ENCODE results near the gene UVSSA. TPM values are rescaled to one million over a fixed set of nuclear protein-coding genes. Genes with fewer than 3 reads are reported as not detected.

Gene UVSSA
- total RNA-seq, 1 donor from 2014 or later = 22.1 TPM

GRCh38 chr4:1354983-1355275 lies 7.9 kb downstream of the UVSSA start:
- peaks cover 14% of the 10 kb centered on the region for H3K36me3 Mint-ChIP-seq (ENCODE audit: low read depth, unreplicated experiment)
- peaks cover 3% of the 10 kb centered on the region for H3K27me3 Mint-ChIP-seq (ENCODE audit: unreplicated experiment)
- H3K9me3 Mint-ChIP-seq (ENCODE audit: unreplicated experiment) = no peaks in the 10 kb centered on the region

GRCh38 chr4:1355378-1355777 lies 8.4 kb downstream of the UVSSA start:
- TF ChIP-seq CTCF (IDR thresholded peaks at IDR 0.05; ENCODE audit: unreplicated experiment) = no peak
- no peaks in the 10 kb centered on the region for H3K9me3 Mint-ChIP-seq (ENCODE audit: unreplicated experiment)
- peaks cover 14% of the 10 kb centered on the region for H3K36me3 Mint-ChIP-seq (ENCODE audit: low read depth, unreplicated experiment)
- no peak for DNase-seq (ENCODE audit: low spot score)
- no peak overlapping the region for H3K4me3 Mint-ChIP-seq (ENCODE audit: unreplicated experiment)
- peaks cover 3% of the 10 kb centered on the region for H3K27me3 Mint-ChIP-seq (ENCODE audit: unreplicated experiment)
- no peaks in the 10 kb centered on the region for H3K4me1 Mint-ChIP-seq (ENCODE audit: unreplicated experiment)
- no peak overlapping the region for H3K27ac Mint-ChIP-seq (ENCODE audit: unreplicated experiment)

More at GRCh38 chr4:1354983-1355275, 7.9 kb downstream of the UVSSA start:
- H3K27ac Mint-ChIP-seq (ENCODE audit: unreplicated experiment) = no peak overlapping the region
- no peak overlapping the region for H3K4me3 Mint-ChIP-seq (ENCODE audit: unreplicated experiment)
- H3K4me1 Mint-ChIP-seq (ENCODE audit: unreplicated experiment) = no peaks in the 10 kb centered on the region
- no peak for DNase-seq (ENCODE audit: low spot score)
- TF ChIP-seq CTCF (IDR thresholded peaks at IDR 0.05; ENCODE audit: unreplicated experiment) = no peak

- Mint-ChIP-seq H3K36me3 (ENCODE audit: low read depth, unreplicated experiment) (peaks cover 14% of the 10 kb centered on the region), H3K4me3 (ENCODE audit: unreplicated experiment) (no peak overlapping the region), H3K27me3 (ENCODE audit: unreplicated experiment) (peaks cover 3% of the 10 kb centered on the region), H3K9me3 (ENCODE audit: unreplicated experiment) (no peaks in the 10 kb centered on the region), H3K27ac (ENCODE audit: unreplicated experiment) (no peak overlapping the region), H3K4me1 (ENCODE audit: unreplicated experiment) (no peaks in the 10 kb centered on the region)
- DNase-seq (ENCODE audit: low spot score) = peak; percentile 69
- TF ChIP-seq CTCF (IDR thresholded peaks at IDR 0.05; ENCODE audit: unreplicated experiment) = peak; percentile 83
These were observed 9.4 kb downstream of the UVSSA start for GRCh38 chr4:1356181-1356998.

- H3K9me3 Mint-ChIP-seq (ENCODE audit: unreplicated experiment) = no peaks in the 10 kb centered on the region
- DNase-seq (ENCODE audit: low spot score) = no peak
- H3K27ac Mint-ChIP-seq (ENCODE audit: unreplicated experiment) = no peak overlapping the region
- peaks cover 4% of the 10 kb centered on the region for H3K27me3 Mint-ChIP-seq (ENCODE audit: unreplicated experiment)
- H3K4me1 Mint-ChIP-seq (ENCODE audit: unreplicated experiment) = no peaks in the 10 kb centered on the region
- H3K4me3 Mint-ChIP-seq (ENCODE audit: unreplicated experiment) = no peak overlapping the region
- TF ChIP-seq CTCF (IDR thresholded peaks at IDR 0.05; ENCODE audit: unreplicated experiment) = no peak
- peaks cover 14% of the 10 kb centered on the region for H3K36me3 Mint-ChIP-seq (ENCODE audit: low read depth, unreplicated experiment)
These were observed 10.6 kb downstream of the UVSSA start for GRCh38 chr4:1357356-1358248.

All from endothelial cell (in vitro differentiated cells).